SU-DHL-6 (cell line): ENCODE data around the gene FOXF2.

Experiments used
- EZH2phosphoT487 ChIP-seq: fragments of 200-600 bp; sonication (generic), shearing (Covaris generic); conservative IDR thresholded peaks from 2 replicates; pipeline ENCODE4 v1.6.1; 2018; ENCODE audit warnings: mild to moderate bottlenecking, antibody characterized with exemption, low read length, moderate library complexity, mixed read lengths
- TF ChIP-seq, protein P1 (sequence below): fragments of 200-600 bp; sonication (generic); IDR thresholded peaks from one replicate; pipeline ENCODE4 v1.5.1; 2017; ENCODE audit warnings: antibody characterized with exemption, mild to moderate bottlenecking, low read length, moderate library complexity; ENCODE audit not compliant: insufficient read depth, poor library complexity, severe bottlenecking

- TF ChIP-seq, protein P1, sequence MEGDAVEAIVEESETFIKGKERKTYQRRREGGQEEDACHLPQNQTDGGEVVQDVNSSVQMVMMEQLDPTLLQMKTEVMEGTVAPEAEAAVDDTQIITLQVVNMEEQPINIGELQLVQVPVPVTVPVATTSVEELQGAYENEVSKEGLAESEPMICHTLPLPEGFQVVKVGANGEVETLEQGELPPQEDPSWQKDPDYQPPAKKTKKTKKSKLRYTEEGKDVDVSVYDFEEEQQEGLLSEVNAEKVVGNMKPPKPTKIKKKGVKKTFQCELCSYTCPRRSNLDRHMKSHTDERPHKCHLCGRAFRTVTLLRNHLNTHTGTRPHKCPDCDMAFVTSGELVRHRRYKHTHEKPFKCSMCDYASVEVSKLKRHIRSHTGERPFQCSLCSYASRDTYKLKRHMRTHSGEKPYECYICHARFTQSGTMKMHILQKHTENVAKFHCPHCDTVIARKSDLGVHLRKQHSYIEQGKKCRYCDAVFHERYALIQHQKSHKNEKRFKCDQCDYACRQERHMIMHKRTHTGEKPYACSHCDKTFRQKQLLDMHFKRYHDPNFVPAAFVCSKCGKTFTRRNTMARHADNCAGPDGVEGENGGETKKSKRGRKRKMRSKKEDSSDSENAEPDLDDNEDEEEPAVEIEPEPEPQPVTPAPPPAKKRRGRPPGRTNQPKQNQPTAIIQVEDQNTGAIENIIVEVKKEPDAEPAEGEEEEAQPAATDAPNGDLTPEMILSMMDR: no peak
- TF ChIP-seq EZH2phosphoT487: no peak
These were observed 23.7 kb upstream of the FOXF2 start for GRCh38 chr6:1365686-1366085.
